DOHH2 (cell line): ENCODE data around the gene HBP1.

Experiments
- CTCF ChIP-seq: fragments of 200-600 bp; sonication (generic); IDR thresholded peaks from one replicate; pipeline ENCODE4 v1.5.1; 2014; ENCODE audit warnings: antibody characterized with exemption, mild to moderate bottlenecking, low read depth, low read length; ENCODE audit not compliant: poor library complexity, severe bottlenecking
- EZH2phosphoT487 ChIP-seq: fragments of 200-600 bp; sonication (generic); IDR thresholded peaks from 2 replicates; pipeline ENCODE4 v1.6.1; 2017; ENCODE audit warnings: borderline replicate concordance, mild to moderate bottlenecking, antibody characterized with exemption, low read length, moderate library complexity, mixed read lengths

- no peak for TF ChIP-seq CTCF
- TF ChIP-seq EZH2phosphoT487 = no peak
Measured at GRCh38 chr7:107145067-107145838, 23.6 kb upstream of the HBP1 start.
